ENCODE results near the gene TEAD2.

TEAD2 gene

DNA sequence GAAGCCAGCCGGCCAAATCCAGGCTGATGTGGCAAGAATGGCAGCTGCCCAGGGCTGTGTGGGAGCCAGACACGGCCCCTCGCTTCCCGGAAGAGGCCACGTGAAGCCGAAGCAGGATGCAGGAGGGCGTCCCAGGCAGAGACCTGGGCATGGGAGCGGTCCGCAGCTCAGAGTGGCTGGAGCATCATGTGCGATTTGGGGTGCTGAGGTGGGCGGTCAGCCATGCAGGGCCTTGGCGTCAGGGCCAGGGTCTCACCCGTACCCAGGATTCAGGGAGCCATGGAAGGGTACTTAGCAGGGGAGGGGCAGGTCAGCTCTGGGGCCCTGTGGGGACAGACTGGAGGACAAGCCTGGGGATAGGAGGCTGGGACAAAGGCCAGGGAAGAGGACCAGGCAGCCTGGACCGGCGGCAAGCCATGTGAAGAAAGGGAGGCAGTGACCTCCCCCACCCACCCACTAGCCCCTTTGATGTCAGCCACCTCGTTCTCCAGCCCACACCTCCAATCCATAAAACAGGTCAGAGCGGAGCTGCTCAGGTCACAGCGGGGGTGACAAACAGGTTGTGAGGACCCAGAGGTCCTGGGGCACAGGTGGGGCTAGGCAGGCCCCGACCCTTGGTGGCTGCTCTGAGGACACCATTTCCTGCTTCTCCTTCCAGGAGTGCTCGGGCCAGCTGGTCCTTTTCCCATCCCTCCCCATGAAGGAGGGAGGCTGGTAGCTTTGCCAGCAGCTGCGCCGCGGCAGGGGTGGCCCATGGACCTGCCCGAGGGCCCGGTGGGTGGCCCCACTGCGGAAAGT lies 28.1 kb upstream of the TEAD2 start:
- H3K36me3 ChIP-seq (ENCODE audit: control insufficient read depth, low read length), result no peaks in the 10 kb centered on the region
- H3K4me2 ChIP-seq (ENCODE audit: low read length), result peak overlapping the region; percentile 57
- no peaks in the 10 kb centered on the region for H4K20me1 ChIP-seq (ENCODE audit: control insufficient read depth, insufficient read depth, low read depth, low read length)
- H3K9me3 ChIP-seq (ENCODE audit: control insufficient read depth, insufficient read depth, low read length), result no peaks in the 10 kb centered on the region
- H3K27me3 ChIP-seq (ENCODE audit: control insufficient read depth, low read length), result no peaks in the 10 kb centered on the region
- TF ChIP-seq EZH2phosphoT487 (IDR thresholded peaks at IDR 0.05; ENCODE audit: borderline replicate concordance, low read length), result no peak
- TF ChIP-seq, protein P1, sequence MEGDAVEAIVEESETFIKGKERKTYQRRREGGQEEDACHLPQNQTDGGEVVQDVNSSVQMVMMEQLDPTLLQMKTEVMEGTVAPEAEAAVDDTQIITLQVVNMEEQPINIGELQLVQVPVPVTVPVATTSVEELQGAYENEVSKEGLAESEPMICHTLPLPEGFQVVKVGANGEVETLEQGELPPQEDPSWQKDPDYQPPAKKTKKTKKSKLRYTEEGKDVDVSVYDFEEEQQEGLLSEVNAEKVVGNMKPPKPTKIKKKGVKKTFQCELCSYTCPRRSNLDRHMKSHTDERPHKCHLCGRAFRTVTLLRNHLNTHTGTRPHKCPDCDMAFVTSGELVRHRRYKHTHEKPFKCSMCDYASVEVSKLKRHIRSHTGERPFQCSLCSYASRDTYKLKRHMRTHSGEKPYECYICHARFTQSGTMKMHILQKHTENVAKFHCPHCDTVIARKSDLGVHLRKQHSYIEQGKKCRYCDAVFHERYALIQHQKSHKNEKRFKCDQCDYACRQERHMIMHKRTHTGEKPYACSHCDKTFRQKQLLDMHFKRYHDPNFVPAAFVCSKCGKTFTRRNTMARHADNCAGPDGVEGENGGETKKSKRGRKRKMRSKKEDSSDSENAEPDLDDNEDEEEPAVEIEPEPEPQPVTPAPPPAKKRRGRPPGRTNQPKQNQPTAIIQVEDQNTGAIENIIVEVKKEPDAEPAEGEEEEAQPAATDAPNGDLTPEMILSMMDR (IDR thresholded peaks at IDR 0.05; ENCODE audit: low read depth, low read length, poor library complexity, severe bottlenecking), result no peak
- no peaks in the 10 kb centered on the region for H3K9me2 ChIP-seq (replicated peaks; ENCODE audit: control insufficient read depth, low read length)
- peak overlapping the region; percentile 21 for H3K4me3 ChIP-seq (ENCODE audit: low read length)
- peaks cover 9% of the 10 kb centered on the region for H3F3A ChIP-seq (ENCODE audit: control insufficient read depth, insufficient read depth)
- H3K4me1 ChIP-seq (ENCODE audit: control insufficient read depth, low read length), result peaks cover 59% of the 10 kb centered on the region
- H3K79me2 ChIP-seq (ENCODE audit: control insufficient read depth, low read length), result no peaks in the 10 kb centered on the region
- 0 out of 2 replicates have a peak overlapping the region, but pooled peaks have one; percentile 39 for H3K27ac ChIP-seq (ENCODE audit: low read depth, low read length)

DNA sequence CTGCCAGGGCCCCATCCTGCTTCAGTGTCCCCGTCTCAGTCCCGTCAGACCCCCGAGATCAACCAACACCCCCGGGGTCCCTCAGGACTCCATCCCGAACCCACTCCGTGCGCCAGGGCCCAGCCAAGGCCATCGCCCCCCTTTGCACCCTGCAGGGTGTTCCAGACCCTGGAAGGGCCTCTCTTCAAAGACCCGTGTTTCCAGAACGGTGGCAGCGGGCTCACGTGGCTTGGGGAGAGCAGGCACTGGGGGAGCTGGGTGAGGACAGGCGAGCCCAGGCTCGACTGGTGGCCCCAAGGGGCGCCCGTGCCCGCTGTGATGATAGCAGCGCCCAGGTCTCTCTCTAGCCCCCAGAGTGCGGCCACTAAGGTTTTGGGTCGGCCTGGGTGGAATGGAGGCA lies 27.2 kb upstream of the TEAD2 start:
- no peaks in the 10 kb centered on the region for H3K9me3 ChIP-seq (ENCODE audit: control insufficient read depth, insufficient read depth, low read length)
- H3F3A ChIP-seq (ENCODE audit: control insufficient read depth, insufficient read depth), result peaks cover 9% of the 10 kb centered on the region
- peaks cover 59% of the 10 kb centered on the region for H3K4me1 ChIP-seq (ENCODE audit: control insufficient read depth, low read length)
- H3K4me3 ChIP-seq (ENCODE audit: low read length), result no peak overlapping the region
- H3K4me2 ChIP-seq (ENCODE audit: low read length), result no peak overlapping the region
- TF ChIP-seq, protein P1 (IDR thresholded peaks at IDR 0.05; ENCODE audit: low read depth, low read length, poor library complexity, severe bottlenecking), result no peak
- TF ChIP-seq EZH2phosphoT487 (IDR thresholded peaks at IDR 0.05; ENCODE audit: borderline replicate concordance, low read length), result no peak
- no peaks in the 10 kb centered on the region for H3K9me2 ChIP-seq (replicated peaks; ENCODE audit: control insufficient read depth, low read length)
- no peaks in the 10 kb centered on the region for H3K36me3 ChIP-seq (ENCODE audit: control insufficient read depth, low read length)
- no peak overlapping the region for H3K27ac ChIP-seq (ENCODE audit: low read depth, low read length)
- no peaks in the 10 kb centered on the region for H4K20me1 ChIP-seq (ENCODE audit: control insufficient read depth, insufficient read depth, low read depth, low read length)
- no peaks in the 10 kb centered on the region for H3K79me2 ChIP-seq (ENCODE audit: control insufficient read depth, low read length)
- no peaks in the 10 kb centered on the region for H3K27me3 ChIP-seq (ENCODE audit: control insufficient read depth, low read length)

DNA sequence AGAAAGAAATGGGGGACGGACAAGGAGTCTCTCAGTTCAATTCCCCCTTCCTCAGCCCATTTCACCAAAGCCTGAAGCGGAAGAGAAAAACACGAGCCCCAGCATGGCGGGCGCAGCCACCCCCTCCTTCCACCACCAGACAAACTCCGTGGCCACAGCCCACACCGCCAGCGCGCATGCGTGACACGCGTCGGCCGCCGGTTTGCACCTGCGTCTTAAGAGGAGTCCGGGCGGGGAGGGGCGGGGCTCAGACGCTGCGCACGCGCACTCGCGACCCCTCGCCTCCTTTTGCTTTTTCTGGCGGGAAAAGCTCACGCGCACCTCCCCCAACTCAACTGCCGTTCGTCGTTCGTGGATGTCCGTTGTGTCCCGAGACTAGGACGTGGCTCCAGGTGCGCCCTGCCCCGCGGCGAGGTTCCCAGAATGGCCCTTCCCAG lies 25.7 kb upstream of the TEAD2 start, which contains the start of gene KASH5:
TSS of gene KASH5 (plus strand) at position 314 of the 437 bp plus-strand sequence. CDS start 2,635 bp downstream, outside the sequence.
- Histone ChIP-seq H3K36me3 (ENCODE audit: control insufficient read depth, low read length) (no peaks in the 10 kb centered on the region), H3K9me2 (replicated peaks; ENCODE audit: control insufficient read depth, low read length) (no peaks in the 10 kb centered on the region), H3K27ac (ENCODE audit: low read depth, low read length) (no peak within 1 kb of the TSS), H3K9me3 (ENCODE audit: control insufficient read depth, insufficient read depth, low read length) (no peaks in the 10 kb centered on the region), H3K4me3 (ENCODE audit: low read length) (no peak within 1 kb of the TSS), H3K79me2 (ENCODE audit: control insufficient read depth, low read length) (no peaks in the 10 kb centered on the region), H3F3A (ENCODE audit: control insufficient read depth, insufficient read depth) (peaks cover 9% of the 10 kb centered on the region), H4K20me1 (ENCODE audit: control insufficient read depth, insufficient read depth, low read depth, low read length) (no peaks in the 10 kb centered on the region), H3K4me1 (ENCODE audit: control insufficient read depth, low read length) (peaks cover 49% of the 10 kb centered on the region), H3K4me2 (ENCODE audit: low read length) (peak within 1 kb of the TSS; percentile 42), H3K27me3 (ENCODE audit: control insufficient read depth, low read length) (no peaks in the 10 kb centered on the region)
- TF ChIP-seq EZH2phosphoT487 (IDR thresholded peaks at IDR 0.05; ENCODE audit: borderline replicate concordance, low read length), result no peak

DNA sequence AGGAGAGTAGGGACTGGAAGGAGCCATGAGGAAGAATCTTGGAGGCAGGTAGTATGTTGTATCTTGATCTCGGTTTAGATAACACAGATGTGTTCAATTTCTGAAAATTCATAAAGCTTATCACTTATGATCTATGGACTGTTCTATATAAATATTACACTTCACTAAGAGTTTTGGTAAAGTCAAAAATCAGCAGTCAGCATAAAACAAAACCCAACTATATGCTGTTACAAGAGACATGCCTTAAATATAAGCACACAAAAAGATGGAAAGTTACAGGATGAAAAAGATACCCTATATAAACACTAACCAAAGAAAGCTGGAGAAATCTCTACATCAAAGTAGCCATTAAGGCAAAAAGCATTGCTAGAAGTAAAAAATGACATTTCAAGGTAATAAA lies 21.4 kb upstream of the TEAD2 start:
- Histone ChIP-seq H3K27me3 (ENCODE audit: control insufficient read depth, low read length) (no peaks in the 10 kb centered on the region), H3K36me3 (ENCODE audit: control insufficient read depth, low read length) (no peaks in the 10 kb centered on the region), H3K9me2 (replicated peaks; ENCODE audit: control insufficient read depth, low read length) (no peaks in the 10 kb centered on the region), H3K4me1 (ENCODE audit: control insufficient read depth, low read length) (peaks cover 23% of the 10 kb centered on the region), H3K4me3 (ENCODE audit: low read length) (no peak overlapping the region), H3F3A (ENCODE audit: control insufficient read depth, insufficient read depth) (peaks cover 4% of the 10 kb centered on the region; the same call in 1 of the 2 replicates), H3K27ac (ENCODE audit: low read depth, low read length) (no peak overlapping the region), H3K4me2 (ENCODE audit: low read length) (no peak overlapping the region), H3K79me2 (ENCODE audit: control insufficient read depth, low read length) (no peaks in the 10 kb centered on the region), H4K20me1 (ENCODE audit: control insufficient read depth, insufficient read depth, low read depth, low read length) (no peaks in the 10 kb centered on the region), H3K9me3 (ENCODE audit: control insufficient read depth, insufficient read depth, low read length) (no peaks in the 10 kb centered on the region)
- no peak for TF ChIP-seq EZH2phosphoT487 (IDR thresholded peaks at IDR 0.05; ENCODE audit: borderline replicate concordance, low read length)
- TF ChIP-seq, protein P1 (IDR thresholded peaks at IDR 0.05; ENCODE audit: low read depth, low read length, poor library complexity, severe bottlenecking), result no peak

All from DOHH2 (cell line).